A549 (cell line): Measurements from ENCODE around the gene GORASP1.

ENCODE experiments used
- CTCF ChIP-seq: fragments of >200 bp; sonication (Bioruptor Twin); formaldehyde crosslinking; IDR thresholded peaks from 3 replicates; pipeline ENCODE4 v1.5.1; 2016
- EP300 ChIP-seq, 2 experiments: fragments of >200 bp; sonication (Bioruptor Twin); formaldehyde crosslinking; IDR thresholded peaks; 2 replicates in 1 of 2; 3 replicates in 1 of 2; pipeline ENCODE4 v1.6.1; 2016 to 2017
- JUNB ChIP-seq: fragments of >200 bp; sonication (Bioruptor Twin); formaldehyde crosslinking; IDR thresholded peaks from 2 replicates; pipeline ENCODE4 v1.6.1; 2016
- RAD21 ChIP-seq, 2 experiments: fragments of >200 bp in 1 of 2; sonication (Bioruptor Twin) in 1 of 2; formaldehyde crosslinking in 1 of 2; IDR thresholded peaks in 1 of 2; conservative IDR thresholded peaks in 1 of 2; 2 replicates in 1 of 2; 3 replicates in 1 of 2; pipeline ENCODE4 v1.6.1; 2012 to 2018; ENCODE audit warnings: inconsistent platforms in 1 of 2
- SMC3 ChIP-seq: fragments of >200 bp; sonication (Bioruptor Twin); formaldehyde crosslinking; IDR thresholded peaks from 3 replicates; pipeline ENCODE4 v1.6.1; 2018; ENCODE audit warnings: inconsistent platforms
- TP53 ChIP-seq: fragments of 250-450 bp; sonication (Bioruptor Pico); IDR thresholded peaks from 2 replicates; pipeline ENCODE4 v1.5.0; 2021; ENCODE audit warnings: mild to moderate bottlenecking, moderate library complexity

- TF ChIP-seq SMC3 (no peak), EP300 (IDR thresholded peaks at IDR 0.05) (no peak), CTCF (no peak), RAD21 (conservative IDR thresholded peaks at IDR 0.05 in 1 of 2, IDR thresholded peaks at IDR 0.05 in 1 of 2) (no peak), JUNB (no peak), TP53 (CRISPR knock-in tag) (no peak)
These were observed 15.4 kb upstream of the GORASP1 start for GRCh38 chr3:39122813-39123212.
